NCI-H446 treated with DMSO at 0.1 percent for 48 hours (cell line): ENCODE measurements around the gene RMI2.

Source experiments
- DNase-seq: peaks from one replicate; lab custom pipeline; 2025; lab: John Stamatoyannopoulos, UW

Gene RMI2

GRCh38 chr16:11328172-11329070, 16.8 kb upstream of the RMI2 start:
- DNase-seq, result no peak

GRCh38 chr16:11329071-11329491, 16.2 kb upstream of the RMI2 start:
- no peak for DNase-seq

- no peak for DNase-seq
These were observed 15.4 kb upstream of the RMI2 start for GRCh38 chr16:11329891-11330290.

- DNase-seq, result no peak
These were observed 14.6 kb upstream of the RMI2 start for GRCh38 chr16:11330526-11331237.

- no peak for DNase-seq
These were observed 13.3 kb upstream of the RMI2 start for GRCh38 chr16:11331967-11332366.

GRCh38 chr16:11333010-11333409, 12.2 kb upstream of the RMI2 start:
- no peak for DNase-seq

GRCh38 chr16:11333702-11334101, 11.6 kb upstream of the RMI2 start:
- DNase-seq, result no peak

- no peak for DNase-seq
These were observed 10.3 kb upstream of the RMI2 start for GRCh38 chr16:11334831-11335404.

- DNase-seq, result no peak
These were observed 6.2 kb upstream of the RMI2 start for GRCh38 chr16:11339075-11339474.

- no peak for DNase-seq
These were observed 4.5 kb upstream of the RMI2 start for GRCh38 chr16:11340710-11341109.

GRCh38 chr16:11341371-11341770, 3.9 kb upstream of the RMI2 start:
- no peak for DNase-seq

- DNase-seq, result no peak
These were observed 3.0 kb upstream of the RMI2 start for GRCh38 chr16:11342021-11342855.

GRCh38 chr16:11346700-11347319, 1.6 kb downstream of the RMI2 start:
- no peak for DNase-seq

GRCh38 chr16:11347831-11348230, 2.6 kb downstream of the RMI2 start:
- no peak for DNase-seq

GRCh38 chr16:11348737-11349598, 3.7 kb downstream of the RMI2 start:
- DNase-seq, result no peak

- no peak for DNase-seq
These were observed 4.5 kb downstream of the RMI2 start for GRCh38 chr16:11349599-11350276.

- no peak for DNase-seq
These were observed 5.3 kb downstream of the RMI2 start for GRCh38 chr16:11350519-11350918.

GRCh38 chr16:11350921-11351335, 5.7 kb downstream of the RMI2 start:
- no peak for DNase-seq

- no peak for DNase-seq
These were observed 7.9 kb downstream of the RMI2 start for GRCh38 chr16:11353158-11353557.

- no peak for DNase-seq
These were observed 9.1 kb downstream of the RMI2 start for GRCh38 chr16:11354407-11354732.
